Stimulated activated CD4-positive, alpha-beta T cell treated with anti-CD3 and anti-CD28 coated beads, Interleukin-2, amount 100 ng/mL, for 4 hours (primary cell): Measurements from ENCODE around the gene RGPD4.

Source experiments
- DNase-seq: peaks from one replicate; pipeline ENCODE4 v3.0.0-alpha.2; 2020; ENCODE audit warnings: low read depth

Gene RGPD4

DNA sequence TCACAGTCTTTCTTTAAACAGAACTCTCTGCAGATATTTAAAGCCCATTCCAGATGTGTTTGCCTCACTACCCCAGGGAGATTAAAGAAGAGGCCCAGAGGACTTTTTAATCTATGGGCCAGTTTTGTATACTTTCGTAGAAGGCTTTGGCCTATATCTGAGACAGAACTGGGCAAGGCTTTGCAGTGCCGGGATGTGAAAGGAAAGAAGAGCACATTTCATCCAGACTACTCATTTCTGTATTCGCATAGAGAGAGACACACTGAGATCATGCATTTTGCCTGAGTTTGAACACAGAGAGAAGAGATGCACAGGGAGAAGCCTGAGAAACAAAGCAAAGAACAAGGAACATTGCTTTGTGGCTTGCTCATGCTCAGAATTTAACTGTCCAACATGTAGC, 104.7 kb downstream of the RGPD4 start:
- DNase-seq: no peak

DNA sequence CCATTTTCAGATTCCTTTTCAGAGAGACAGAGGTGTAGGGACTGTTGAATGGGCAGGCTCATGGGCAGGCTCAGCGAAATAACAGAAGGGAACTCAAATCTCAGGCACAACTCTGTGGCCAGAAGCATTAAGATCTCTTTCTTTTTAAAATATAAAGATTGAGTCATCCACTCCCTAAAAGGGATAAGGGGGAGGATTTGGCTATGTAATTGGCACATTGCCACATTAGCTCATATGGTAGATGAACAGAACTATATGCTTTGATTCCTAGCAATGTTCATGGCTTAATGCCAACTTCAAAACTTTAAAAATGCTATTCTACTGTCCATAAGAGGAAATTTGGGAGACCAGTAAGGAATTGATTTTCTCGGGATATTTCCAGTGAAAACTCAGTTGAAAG, 105.8 kb downstream of the RGPD4 start:
- no peak for DNase-seq

DNA sequence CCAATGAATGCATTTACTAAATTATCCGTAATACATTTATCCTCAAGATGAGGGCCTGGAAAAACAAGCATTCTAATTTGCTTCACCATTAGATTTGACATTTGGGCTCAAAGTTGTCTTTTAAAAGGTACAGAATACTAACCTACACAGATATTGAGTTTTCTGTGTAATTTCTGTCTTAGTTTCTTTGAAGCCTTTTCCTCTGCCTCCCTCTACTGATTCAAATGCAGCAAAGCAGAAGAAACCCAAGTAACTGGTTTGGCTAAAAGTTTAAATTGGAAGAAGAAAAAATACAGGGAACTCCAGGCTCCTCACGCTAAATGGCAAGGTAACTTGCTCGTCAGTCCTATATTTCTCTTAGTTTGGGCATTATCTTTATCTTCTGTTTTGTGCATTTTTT, 106.3 kb downstream of the RGPD4 start:
- DNase-seq: no peak

DNA sequence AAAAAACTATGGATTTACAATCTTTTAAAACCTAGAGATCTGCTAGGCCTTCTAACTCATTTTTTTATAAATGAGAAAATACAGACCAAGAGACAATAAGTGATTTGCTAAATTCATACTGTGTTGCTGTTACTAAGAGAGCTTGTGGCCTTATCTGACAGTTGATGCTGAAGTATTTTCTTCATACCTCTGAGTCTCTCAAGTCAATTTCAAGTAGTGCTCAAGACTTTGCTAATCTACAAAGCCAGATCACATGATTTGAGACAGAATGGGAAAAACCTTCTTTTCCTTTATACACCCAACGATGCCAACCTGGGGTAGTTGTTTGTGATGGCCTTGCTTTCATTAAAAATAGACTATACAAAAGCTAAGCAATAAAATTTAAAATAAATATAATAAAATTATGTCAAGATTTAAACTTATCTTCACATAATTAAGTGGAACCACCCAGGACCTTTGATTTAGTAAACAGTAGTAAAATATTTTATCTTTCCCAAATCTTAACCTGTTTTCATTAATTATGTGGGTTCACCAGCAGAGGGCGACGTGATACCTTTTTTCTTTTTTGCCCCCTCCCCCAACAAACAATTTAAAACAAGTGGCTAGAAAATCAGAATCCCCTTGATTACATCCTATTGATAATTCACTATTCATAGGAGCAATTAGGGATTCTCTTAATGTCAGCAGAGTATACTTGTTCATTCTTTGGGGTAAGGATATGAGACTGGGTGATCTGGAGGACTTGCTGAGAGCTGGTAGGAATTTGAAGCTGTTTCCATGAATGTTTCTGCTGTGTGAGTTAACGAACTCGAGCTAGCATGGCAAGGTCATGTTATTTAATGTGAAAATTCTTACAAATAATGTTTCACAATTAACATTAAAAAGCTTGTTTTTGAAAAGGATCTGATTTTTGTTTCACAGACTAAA, 110.0 kb downstream of the RGPD4 start:
- DNase-seq: no peak
